Spleen (tissue), 11 donors: ENCODE results near the gene FN1. TPM values are rescaled to one million over a fixed set of nuclear protein-coding genes. Genes with fewer than 3 reads are reported as not detected.

Source experiments
- DNase-seq: peaks from one replicate; pipeline ENCODE4 v3.0.0-alpha.2; 2020
- H3K27ac ChIP-seq, 8 donors: fragments of 200-600 bp; sonication (generic) in 7 of 8; 1 replicate in 4 of 8; 2 replicates in 4 of 8; pipeline versions ENCODE4 v1.5.0 to v1.8.0; 2016 to 2021; ENCODE audit warnings: inconsistent platforms in 4 of 8, mild to moderate bottlenecking in 4 of 8, moderate library complexity in 1 of 8
- H3K27me3 ChIP-seq, 7 donors: fragments of 200-600 bp; sonication (generic) in 6 of 7; replicated peaks in 1 of 7; 1 replicate in 4 of 7; 2 replicates in 3 of 7; pipeline versions ENCODE4 v1.5.0 to v1.8.0; 2016 to 2021; ENCODE audit warnings: inconsistent platforms in 3 of 7, mild to moderate bottlenecking in 1 of 7
- H3K36me3 ChIP-seq, 6 donors: fragments of 200-600 bp; sonication (generic) in 5 of 6; 1 replicate in 4 of 6; 2 replicates in 2 of 6; pipeline versions ENCODE4 v1.5.0 to v1.8.0; 2016 to 2021; ENCODE audit warnings: inconsistent platforms in 2 of 6
- H3K4me1 ChIP-seq, 6 donors: fragments of 200-600 bp; sonication (generic) in 5 of 6; 1 replicate in 3 of 6; 2 replicates in 3 of 6; pipeline versions ENCODE4 v1.5.0 to v1.8.0; 2016 to 2021; ENCODE audit warnings: inconsistent platforms in 3 of 6
- H3K4me3 ChIP-seq, 8 donors: fragments of 200-600 bp; sonication (generic) in 7 of 8; 1 replicate in 4 of 8; 2 replicates in 4 of 8; pipeline versions ENCODE4 v1.5.0 to v1.8.0; 2016 to 2021; ENCODE audit warnings: inconsistent platforms in 4 of 8, mild to moderate bottlenecking in 4 of 8, moderate library complexity in 2 of 8
- H3K9me3 ChIP-seq, 8 donors: fragments of 200-600 bp; sonication (generic) in 7 of 8; 1 replicate in 4 of 8; 2 replicates in 4 of 8; pipeline versions ENCODE4 v1.5.0 to v1.8.0; 2016 to 2021; ENCODE audit warnings: inconsistent platforms in 4 of 8
- POLR2A ChIP-seq, 3 donors: fragments of 450-650 bp; IDR thresholded peaks; one replicate each; pipeline ENCODE4 v1.5.1; 2017; ENCODE audit warnings: antibody characterized with exemption in 3 of 3, mild to moderate bottlenecking in 1 of 3
- POLR2AphosphoS5 ChIP-seq, 3 donors: sonication (generic); formaldehyde crosslinking; IDR thresholded peaks; one replicate each; pipeline ENCODE4 v1.5.1; 2017; ENCODE audit warnings: antibody characterized with exemption in 3 of 3
- WGBS, 5 donors: extraction: QIAGEN DNeasy Blood & Tissue Kit in 3 of 5; methylation state at CpG; one replicate each; pipeline versions ENCODE4 v1.1.5 to v1.1.7; 2013 to 2018; 5-methylcytosine and 5-hydroxymethylcytosine counted together
- intact Hi-C: fragments of 100-400 bp; cut with DNase I; formaldehyde crosslinking; loops from one replicate; pipeline ENCODE4 v1.15.0; 2023; ENCODE audit warnings: low total_unique reads
- polyA plus RNA-seq, 3 donors: library from polyadenylated mRNA; stranded (reverse); fragments of 200-250 nt; gene quantifications; one replicate each; pipeline ENCODE4 v1.2.1, GENCODE V29; 2013
- total RNA-seq, 7 donors: library from RNA; depleted of rRNA in 3 of 7; stranded (reverse); fragments of >200 nt in 3 of 7; fragmentation: NEBNext Ultra II Directional in 4 of 7; extraction: Animal tissue kit (Norgen Biotek cat#: 25700) in 4 of 7; gene quantifications; one replicate each; pipeline versions ENCODE4 v1.1.0 to v1.2.1, GENCODE V29; 2016 to 2021
- TF ChIP-seq, protein P1 (sequence below), 11 experiments: fragments of 200-600 bp in 7 of 11; fragments of 450-650 bp in 4 of 11; sonication (generic) in 4 of 11; IDR thresholded peaks in 8 of 11; conservative IDR thresholded peaks in 3 of 11; 1 replicate in 7 of 11; 2 replicates in 4 of 11; pipeline versions ENCODE4 v1.4.0 to v1.8.0; 2016 to 2021; ENCODE audit warnings: antibody characterized with exemption in 11 of 11, inconsistent platforms in 4 of 11, mild to moderate bottlenecking in 1 of 11
- donor health status: healthy with polysubstance abuse.
- donor health status: DM: no; HTN: no; CAD: no; lungs with moderate emphysema.
- donor health status: DM: no; HTN: no; CAD: no.
- donor health status: Bipolar disorder and iron deficiency.
- donor health status: healthy.
- donor health status: DM: no; HTN: no; CAD: no.
- donor health status: DM: yes; HTN: yes; CAD: no.

FN1 gene
- total and polyA plus RNA-seq, 10 donors: 28.0 to 104 (median 35.8) TPM

- intact Hi-C loops: no loop called here
- H3K9me3 ChIP-seq: no peaks in the 10 kb centered on the region
- peaks cover 0 to 59% (median 6%) of the 10 kb centered on the region in 6 donors for H3K36me3 ChIP-seq
- no peaks in the 10 kb centered on the region for H3K4me1 ChIP-seq
- H3K27ac ChIP-seq: no peak overlapping the region
- H3K27me3 ChIP-seq: no peaks in the 10 kb centered on the region
- no peak overlapping the region for H3K4me3 ChIP-seq
- WGBS, 5 donors: 68 to 86% (median 80%) methylated on average over 2 of the region's 2 CpGs
- no peak for TF ChIP-seq POLR2AphosphoS5 (IDR thresholded peaks at IDR 0.05)
- TF ChIP-seq, protein P1, sequence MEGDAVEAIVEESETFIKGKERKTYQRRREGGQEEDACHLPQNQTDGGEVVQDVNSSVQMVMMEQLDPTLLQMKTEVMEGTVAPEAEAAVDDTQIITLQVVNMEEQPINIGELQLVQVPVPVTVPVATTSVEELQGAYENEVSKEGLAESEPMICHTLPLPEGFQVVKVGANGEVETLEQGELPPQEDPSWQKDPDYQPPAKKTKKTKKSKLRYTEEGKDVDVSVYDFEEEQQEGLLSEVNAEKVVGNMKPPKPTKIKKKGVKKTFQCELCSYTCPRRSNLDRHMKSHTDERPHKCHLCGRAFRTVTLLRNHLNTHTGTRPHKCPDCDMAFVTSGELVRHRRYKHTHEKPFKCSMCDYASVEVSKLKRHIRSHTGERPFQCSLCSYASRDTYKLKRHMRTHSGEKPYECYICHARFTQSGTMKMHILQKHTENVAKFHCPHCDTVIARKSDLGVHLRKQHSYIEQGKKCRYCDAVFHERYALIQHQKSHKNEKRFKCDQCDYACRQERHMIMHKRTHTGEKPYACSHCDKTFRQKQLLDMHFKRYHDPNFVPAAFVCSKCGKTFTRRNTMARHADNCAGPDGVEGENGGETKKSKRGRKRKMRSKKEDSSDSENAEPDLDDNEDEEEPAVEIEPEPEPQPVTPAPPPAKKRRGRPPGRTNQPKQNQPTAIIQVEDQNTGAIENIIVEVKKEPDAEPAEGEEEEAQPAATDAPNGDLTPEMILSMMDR (IDR thresholded peaks at IDR 0.05 in 8 of 11, conservative IDR thresholded peaks at IDR 0.05 in 3 of 11): no peak
- no peak for TF ChIP-seq POLR2A (IDR thresholded peaks at IDR 0.05)
- DNase-seq: no peak
Measured at GRCh38 chr2:215363039-215363438, 72.8 kb downstream of the FN1 start.

GRCh38 chr2:215362562-215362904 is 73.3 kb downstream of the FN1 start:
- no peak for DNase-seq
- H3K4me3 ChIP-seq: no peak overlapping the region
- TF ChIP-seq POLR2AphosphoS5 (IDR thresholded peaks at IDR 0.05): no peak
- no peak for TF ChIP-seq POLR2A (IDR thresholded peaks at IDR 0.05)
- peaks cover 0 to 54% (median 6%) of the 10 kb centered on the region in 6 donors for H3K36me3 ChIP-seq
- no peak overlapping the region for H3K27ac ChIP-seq
- intact Hi-C loops: no loop called here
- no peaks in the 10 kb centered on the region for H3K27me3 ChIP-seq
- WGBS, 5 donors: 93 to 97% (median 96%) methylated on average over 8 of the region's 8 CpGs
- H3K4me1 ChIP-seq: no peaks in the 10 kb centered on the region
- no peaks in the 10 kb centered on the region for H3K9me3 ChIP-seq

DNA sequence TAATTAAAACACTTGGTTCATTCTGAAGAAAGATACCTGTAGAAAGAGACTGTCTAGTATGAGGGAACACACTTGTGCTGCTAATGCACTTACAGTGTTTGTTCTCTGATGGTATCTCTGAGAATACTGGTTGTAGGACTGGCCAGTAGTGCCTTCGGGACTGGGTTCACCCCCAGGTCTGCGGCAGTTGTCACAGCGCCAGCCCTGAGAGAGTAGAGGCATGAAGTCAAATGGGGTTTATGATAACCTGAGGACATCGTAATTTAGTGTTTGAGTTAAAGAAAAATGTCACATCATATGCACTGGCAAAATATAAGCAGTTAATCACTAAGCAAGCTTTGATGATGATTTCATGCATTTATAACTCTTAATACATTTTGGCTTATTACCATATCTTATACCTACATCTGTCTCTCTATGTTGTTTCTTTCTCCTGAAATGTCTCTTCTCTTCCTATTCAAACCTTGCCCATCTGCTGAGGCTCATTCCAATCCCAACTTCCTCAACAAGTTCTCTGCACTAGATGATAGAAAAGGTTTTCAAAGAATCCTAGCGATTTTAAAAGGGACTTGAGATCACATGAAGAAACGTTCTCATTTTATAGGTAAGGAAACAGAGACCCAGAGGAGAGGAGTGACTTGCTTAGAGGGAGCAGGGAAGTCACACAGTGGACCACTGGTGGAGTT is 73.8 kb downstream of the FN1 start:
- Histone ChIP-seq H3K27ac (no peak overlapping the region), H3K4me1 (no peaks in the 10 kb centered on the region), H3K36me3 (peaks cover 0 to 55% (median 6%) of the 10 kb centered on the region in 6 donors), H3K9me3 (no peaks in the 10 kb centered on the region), H3K27me3 (no peaks in the 10 kb centered on the region), H3K4me3 (no peak overlapping the region)
- TF ChIP-seq, protein P1 (IDR thresholded peaks at IDR 0.05 in 8 of 11, conservative IDR thresholded peaks at IDR 0.05 in 3 of 11): no peak
- TF ChIP-seq POLR2A (IDR thresholded peaks at IDR 0.05): no peak
- TF ChIP-seq POLR2AphosphoS5 (IDR thresholded peaks at IDR 0.05): no peak
- WGBS, 5 donors: 79 to 92% (median 89%) methylated on average over 6 of the region's 6 CpGs
- DNase-seq: no peak
- intact Hi-C loops: no loop called here

DNA sequence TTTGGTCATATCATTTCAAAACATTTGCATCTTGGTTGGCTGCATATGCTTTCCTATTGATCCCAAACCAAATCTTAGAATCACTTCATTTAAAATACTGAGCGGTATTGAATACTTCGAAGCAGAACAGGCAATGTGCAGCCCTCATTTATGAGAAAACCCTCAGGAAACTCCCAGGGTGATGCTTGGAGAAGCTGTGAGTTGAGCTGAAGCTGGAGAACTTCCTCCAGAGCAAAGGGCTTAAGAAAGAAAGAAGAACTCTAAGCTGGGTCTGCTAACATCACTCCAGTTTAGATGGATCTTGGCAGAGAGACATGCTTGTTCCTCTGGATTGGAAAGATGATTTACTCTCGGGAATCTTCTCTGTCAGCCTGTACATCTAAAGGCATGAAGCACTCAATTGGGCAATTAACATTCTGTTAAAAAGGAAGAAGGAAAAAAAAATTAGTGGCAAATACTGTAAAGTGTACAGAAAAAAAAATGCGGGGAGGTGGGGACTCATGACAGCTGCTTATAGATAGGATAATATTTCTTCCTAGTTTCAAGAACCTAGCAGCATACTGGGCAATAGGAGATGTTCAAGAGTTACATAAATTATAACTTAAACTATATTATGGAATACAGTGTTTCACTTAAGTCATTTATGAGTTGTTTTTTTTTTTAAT is 74.5 kb downstream of the FN1 start:
- DNase-seq: no peak
- WGBS, 5 donors: 89 to 96% (median 94%) methylated on average over 4 of the region's 4 CpGs
- Histone ChIP-seq H3K27ac (no peak overlapping the region), H3K9me3 (no peaks in the 10 kb centered on the region), H3K4me3 (no peak overlapping the region), H3K27me3 (no peaks in the 10 kb centered on the region), H3K36me3 (peaks cover 0 to 53% (median 6%) of the 10 kb centered on the region in 6 donors), H3K4me1 (no peaks in the 10 kb centered on the region)
- TF ChIP-seq, protein P1 (IDR thresholded peaks at IDR 0.05 in 8 of 11, conservative IDR thresholded peaks at IDR 0.05 in 3 of 11): no peak
- TF ChIP-seq POLR2A (IDR thresholded peaks at IDR 0.05) (no peak), POLR2AphosphoS5 (IDR thresholded peaks at IDR 0.05) (no peak)
- intact Hi-C loops: no loop called here
